Large intestine (tissue), 3 donors: ENCODE data around the gene GABRB1. TPM values are rescaled to one million over a fixed set of nuclear protein-coding genes. Genes with fewer than 3 reads are reported as not detected.

Experiments
- DNase-seq, 2 donors: peaks; one replicate each; pipeline versions ENCODE4 v3.0.0 to v3.0.0-alpha.2; 2013
- H3K27ac ChIP-seq: one replicate; pipeline ENCODE4 v1.5.1; 2013; ENCODE audit warnings: low read length
- H3K27me3 ChIP-seq: 2 replicates; pipeline ENCODE4 v1.6.1; 2013; ENCODE audit warnings: low read length; ENCODE audit not compliant: control insufficient read depth, insufficient read depth
- H3K36me3 ChIP-seq: 2 replicates; pipeline ENCODE4 v1.6.1; 2013; ENCODE audit warnings: low read length; ENCODE audit not compliant: control insufficient read depth, insufficient read depth
- H3K4me1 ChIP-seq: one replicate; pipeline ENCODE4 v1.6.1; 2013; ENCODE audit warnings: low read length; ENCODE audit not compliant: control insufficient read depth, insufficient read depth
- H3K4me3 ChIP-seq: one replicate; pipeline ENCODE4 v1.5.1; 2013; ENCODE audit warnings: low read length
- H3K9me3 ChIP-seq: one replicate; pipeline ENCODE4 v1.6.1; 2013; ENCODE audit warnings: mild to moderate bottlenecking, low read depth, low read length, moderate library complexity; ENCODE audit not compliant: control insufficient read depth
- WGBS: methylation state at CpG from one replicate; pipeline ENCODE4 v1.1.5; 2013; ENCODE audit warnings: low lambda C conversion rate; ENCODE audit not compliant: insufficient coverage; 5-methylcytosine and 5-hydroxymethylcytosine counted together
- polyA plus RNA-seq: library from polyadenylated mRNA; unstranded; fragments of 120-200 nt; gene quantifications from one replicate; pipeline ENCODE4 v1.2.1, GENCODE V29; 2013

Gene GABRB1
- polyA plus RNA-seq, 1 donor: 0.27 TPM

- Histone ChIP-seq H3K36me3 (no peaks in the 10 kb centered on the region), H3K27ac (no peak overlapping the region), H3K4me1 (no peaks in the 10 kb centered on the region), H3K4me3 (no peak overlapping the region), H3K9me3 (no peaks in the 10 kb centered on the region), H3K27me3 (no peaks in the 10 kb centered on the region)
- WGBS: 80% methylated on average over 3 of the region's 3 CpGs
- DNase-seq: no peak
Observed at GRCh38 chr4:47160095-47160494, 128.7 kb downstream of the GABRB1 start.

- no peak for DNase-seq
- no peaks in the 10 kb centered on the region for H3K4me1 ChIP-seq
- no peaks in the 10 kb centered on the region for H3K27me3 ChIP-seq
- no peak overlapping the region for H3K27ac ChIP-seq
- no peaks in the 10 kb centered on the region for H3K9me3 ChIP-seq
- no peak overlapping the region for H3K4me3 ChIP-seq
- 66% methylated on average over 3 of the region's 5 CpGs for WGBS
- no peaks in the 10 kb centered on the region for H3K36me3 ChIP-seq
Observed at GRCh38 chr4:47167081-47168035, 136.0 kb downstream of the GABRB1 start.

- H3K4me3 ChIP-seq: no peak overlapping the region
- no peaks in the 10 kb centered on the region for H3K36me3 ChIP-seq
- peak; percentile 21 to 56 for DNase-seq
- H3K9me3 ChIP-seq: no peaks in the 10 kb centered on the region
- 8% methylated on average over 2 of the region's 5 CpGs for WGBS
- H3K27me3 ChIP-seq: no peaks in the 10 kb centered on the region
- H3K4me1 ChIP-seq: peaks cover 6% of the 10 kb centered on the region
- no peak overlapping the region for H3K27ac ChIP-seq
Observed at GRCh38 chr4:47184083-47184482, 152.7 kb downstream of the GABRB1 start.

GRCh38 chr4:47185761-47186160 is 154.4 kb downstream of the GABRB1 start:
- H3K27me3 ChIP-seq: no peaks in the 10 kb centered on the region
- H3K36me3 ChIP-seq: no peaks in the 10 kb centered on the region
- no peak for DNase-seq
- no peaks in the 10 kb centered on the region for H3K9me3 ChIP-seq
- H3K4me3 ChIP-seq: no peak overlapping the region
- H3K27ac ChIP-seq: no peak overlapping the region
- H3K4me1 ChIP-seq: peaks cover 11% of the 10 kb centered on the region
- no CpG with 5 or more reads among the region's 3 CpGs for WGBS

GRCh38 chr4:47187608-47188007 is 156.2 kb downstream of the GABRB1 start:
- Histone ChIP-seq H3K36me3 (no peaks in the 10 kb centered on the region), H3K4me3 (no peak overlapping the region), H3K27ac (no peak overlapping the region), H3K27me3 (no peaks in the 10 kb centered on the region), H3K9me3 (no peaks in the 10 kb centered on the region), H3K4me1 (peaks cover 11% of the 10 kb centered on the region)
- WGBS: no CpG with 5 or more reads among the region's 2 CpGs
- DNase-seq: no peak

- no peaks in the 10 kb centered on the region for H3K27me3 ChIP-seq
Observed at GRCh38 chr4:47193179-47193578, 161.8 kb downstream of the GABRB1 start.

GRCh38 chr4:47194036-47194737 is 162.8 kb downstream of the GABRB1 start:
- no peak for DNase-seq
- Histone ChIP-seq H3K36me3 (no peaks in the 10 kb centered on the region), H3K27ac (peak overlapping the region; percentile 52), H3K4me1 (peaks cover 10% of the 10 kb centered on the region), H3K27me3 (no peaks in the 10 kb centered on the region), H3K9me3 (no peaks in the 10 kb centered on the region), H3K4me3 (no peak overlapping the region)
- 100% methylated on average over 1 of the region's 4 CpGs for WGBS

More at GRCh38 chr4:47193179-47193578, 161.8 kb downstream of the GABRB1 start:
- Histone ChIP-seq H3K4me1 (peaks cover 10% of the 10 kb centered on the region), H3K36me3 (no peaks in the 10 kb centered on the region), H3K27ac (no peak overlapping the region), H3K9me3 (no peaks in the 10 kb centered on the region), H3K4me3 (no peak overlapping the region)
- no peak for DNase-seq
- no CpG with 5 or more reads among the region's 6 CpGs for WGBS

GRCh38 chr4:47195706-47196105 is 164.3 kb downstream of the GABRB1 start:
- no peak for DNase-seq
- Histone ChIP-seq H3K27ac (no peak overlapping the region), H3K27me3 (no peaks in the 10 kb centered on the region), H3K4me1 (peaks cover 4% of the 10 kb centered on the region), H3K4me3 (no peak overlapping the region), H3K9me3 (no peaks in the 10 kb centered on the region), H3K36me3 (no peaks in the 10 kb centered on the region)

- Histone ChIP-seq H3K27me3 (no peaks in the 10 kb centered on the region), H3K4me1 (no peaks in the 10 kb centered on the region), H3K36me3 (no peaks in the 10 kb centered on the region), H3K27ac (no peak overlapping the region), H3K4me3 (no peak overlapping the region), H3K9me3 (no peaks in the 10 kb centered on the region)
- DNase-seq: no peak
- WGBS: no CpG with 5 or more reads among the region's 5 CpGs
Observed at GRCh38 chr4:47198791-47199190, 167.4 kb downstream of the GABRB1 start.

- no peaks in the 10 kb centered on the region for H3K9me3 ChIP-seq
- WGBS: no CpG with 5 or more reads among the region's 2 CpGs
- H3K27me3 ChIP-seq: no peaks in the 10 kb centered on the region
- no peak overlapping the region for H3K4me3 ChIP-seq
- H3K4me1 ChIP-seq: no peaks in the 10 kb centered on the region
- H3K27ac ChIP-seq: no peak overlapping the region
- DNase-seq: no peak
- no peaks in the 10 kb centered on the region for H3K36me3 ChIP-seq
Observed at GRCh38 chr4:47203593-47203992, 172.2 kb downstream of the GABRB1 start.
